ENCODE results near the gene HYAL1. TPM values are rescaled to one million over a fixed set of nuclear protein-coding genes. Genes with fewer than 3 reads are reported as not detected.

The HYAL1 gene
- total and polyA plus RNA-seq, 7 donors = 2.4 to 15.1 (median 4.6) TPM

DNA sequence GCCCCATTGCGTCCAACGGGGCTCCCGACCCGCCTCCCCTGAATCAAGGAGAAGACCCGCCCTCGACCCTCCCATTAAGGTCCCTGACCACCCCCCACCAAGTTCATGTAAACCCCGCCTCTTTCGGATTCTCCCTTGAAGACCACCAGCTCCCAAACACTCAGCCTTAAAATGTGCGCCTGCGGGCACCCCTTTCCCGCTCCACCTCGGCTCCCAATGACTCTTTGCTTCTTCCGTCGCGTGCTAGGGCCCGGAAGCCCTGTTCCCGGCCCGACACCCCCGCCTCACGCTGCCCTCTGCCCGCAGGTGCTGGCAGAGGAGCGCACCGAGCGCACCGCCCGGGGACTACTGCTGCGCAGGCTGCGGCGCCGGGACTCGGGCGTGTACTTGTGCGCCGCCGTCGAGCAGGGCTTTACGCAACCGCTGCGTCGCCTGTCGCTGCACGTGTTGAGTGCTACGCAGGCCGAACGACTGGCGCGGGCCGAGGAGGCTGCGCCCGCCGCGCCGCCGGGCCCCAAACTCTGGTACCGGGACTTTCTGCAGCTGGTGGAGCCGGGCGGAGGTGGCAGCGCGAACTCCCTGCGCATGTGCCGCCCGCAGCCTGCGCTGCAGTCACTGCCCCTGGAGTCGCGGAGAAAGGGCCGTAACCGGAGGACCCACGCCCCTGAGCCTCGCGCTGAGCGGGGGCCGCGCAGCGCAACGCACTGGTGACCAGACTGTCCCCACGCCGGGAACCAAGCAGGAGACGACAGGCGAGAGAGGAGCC is 27.2 kb downstream of the HYAL1 start:
- peaks cover 0 to 11% (median 0%) of the 10 kb centered on the region in 4 donors for H3K36me3 ChIP-seq
- peaks cover 0 to 31% (median 20%) of the 10 kb centered on the region in 4 donors for H3K4me1 ChIP-seq
- TF ChIP-seq POLR2AphosphoS5 (IDR thresholded peaks at IDR 0.05) (no peak), EP300 (IDR thresholded peaks at IDR 0.05) (no peak), POLR2A (IDR thresholded peaks at IDR 0.05) (no peak)
- TF ChIP-seq, protein P1, sequence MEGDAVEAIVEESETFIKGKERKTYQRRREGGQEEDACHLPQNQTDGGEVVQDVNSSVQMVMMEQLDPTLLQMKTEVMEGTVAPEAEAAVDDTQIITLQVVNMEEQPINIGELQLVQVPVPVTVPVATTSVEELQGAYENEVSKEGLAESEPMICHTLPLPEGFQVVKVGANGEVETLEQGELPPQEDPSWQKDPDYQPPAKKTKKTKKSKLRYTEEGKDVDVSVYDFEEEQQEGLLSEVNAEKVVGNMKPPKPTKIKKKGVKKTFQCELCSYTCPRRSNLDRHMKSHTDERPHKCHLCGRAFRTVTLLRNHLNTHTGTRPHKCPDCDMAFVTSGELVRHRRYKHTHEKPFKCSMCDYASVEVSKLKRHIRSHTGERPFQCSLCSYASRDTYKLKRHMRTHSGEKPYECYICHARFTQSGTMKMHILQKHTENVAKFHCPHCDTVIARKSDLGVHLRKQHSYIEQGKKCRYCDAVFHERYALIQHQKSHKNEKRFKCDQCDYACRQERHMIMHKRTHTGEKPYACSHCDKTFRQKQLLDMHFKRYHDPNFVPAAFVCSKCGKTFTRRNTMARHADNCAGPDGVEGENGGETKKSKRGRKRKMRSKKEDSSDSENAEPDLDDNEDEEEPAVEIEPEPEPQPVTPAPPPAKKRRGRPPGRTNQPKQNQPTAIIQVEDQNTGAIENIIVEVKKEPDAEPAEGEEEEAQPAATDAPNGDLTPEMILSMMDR (IDR thresholded peaks at IDR 0.05) = no peak
- no peaks in the 10 kb centered on the region for H3K9me3 ChIP-seq
- intact Hi-C loops (cut with DNase I) = no loop called here
- no peak overlapping the region for H3K27ac ChIP-seq
- peaks cover 0 to 21% (median 0%) of the 10 kb centered on the region in 3 donors for H3K27me3 ChIP-seq
- DNase-seq = no peak
- WGBS, 2 donors = 47 to 85% methylated on average over 79 of the region's 79 CpGs
- H3K4me3 ChIP-seq = no peak overlapping the region

DNA sequence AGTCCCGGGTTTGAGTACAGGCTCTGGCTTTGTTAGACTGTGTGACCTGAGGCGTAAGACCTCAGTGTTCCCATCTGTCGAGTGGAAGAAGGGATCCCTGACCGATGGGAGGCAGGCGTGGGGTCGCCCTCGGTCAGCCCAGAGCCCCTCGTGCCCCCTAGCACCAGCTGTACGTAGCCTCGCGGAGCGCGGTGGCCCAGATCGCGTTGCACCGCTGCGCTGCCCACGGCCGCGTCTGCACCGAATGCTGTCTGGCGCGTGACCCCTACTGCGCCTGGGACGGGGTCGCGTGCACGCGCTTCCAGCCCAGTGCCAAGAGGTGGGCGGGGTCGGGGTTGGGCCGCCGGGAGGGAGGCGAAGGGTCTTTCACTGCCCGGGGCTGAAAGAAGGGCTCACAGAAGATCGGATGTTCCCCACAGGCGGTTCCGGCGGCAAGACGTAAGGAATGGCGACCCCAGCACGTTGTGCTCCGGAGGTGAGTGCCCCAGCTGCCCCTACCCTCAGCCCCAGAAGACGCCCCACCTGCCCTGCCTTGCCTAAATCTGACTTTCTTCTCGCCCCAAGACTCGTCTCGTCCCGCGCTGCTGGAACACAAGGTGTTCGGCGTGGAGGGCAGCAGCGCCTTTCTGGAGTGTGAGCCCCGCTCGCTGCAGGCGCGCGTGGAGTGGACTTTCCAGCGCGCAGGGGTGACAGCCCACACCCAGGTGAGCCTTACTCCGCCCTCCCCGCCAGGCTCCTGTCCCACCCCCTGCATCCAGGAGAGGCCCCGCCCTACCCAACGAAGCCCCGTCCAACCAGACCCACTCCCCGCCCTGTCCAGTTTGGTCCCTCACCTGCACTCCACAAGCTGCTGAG is 28.0 kb downstream of the HYAL1 start:
- no peak overlapping the region for H3K4me3 ChIP-seq
- no peaks in the 10 kb centered on the region for H3K9me3 ChIP-seq
- H3K27me3 ChIP-seq = peaks cover 0 to 21% (median 0%) of the 10 kb centered on the region in 3 donors
- DNase-seq = peak; percentile 64
- H3K36me3 ChIP-seq = peaks cover 0 to 11% (median 0%) of the 10 kb centered on the region in 4 donors
- TF ChIP-seq, protein P1 (IDR thresholded peaks at IDR 0.05) = no peak
- TF ChIP-seq POLR2A (IDR thresholded peaks at IDR 0.05) = no peak
- no peak for TF ChIP-seq EP300 (IDR thresholded peaks at IDR 0.05)
- TF ChIP-seq POLR2AphosphoS5 (IDR thresholded peaks at IDR 0.05) = no peak
- 46 to 80% methylated on average over 65 of the region's 65 CpGs for WGBS, 2 donors
- peaks cover 0 to 33% (median 20%) of the 10 kb centered on the region in 4 donors for H3K4me1 ChIP-seq
- no peak overlapping the region for H3K27ac ChIP-seq
- intact Hi-C loops (cut with DNase I) = no loop called here

DNA sequence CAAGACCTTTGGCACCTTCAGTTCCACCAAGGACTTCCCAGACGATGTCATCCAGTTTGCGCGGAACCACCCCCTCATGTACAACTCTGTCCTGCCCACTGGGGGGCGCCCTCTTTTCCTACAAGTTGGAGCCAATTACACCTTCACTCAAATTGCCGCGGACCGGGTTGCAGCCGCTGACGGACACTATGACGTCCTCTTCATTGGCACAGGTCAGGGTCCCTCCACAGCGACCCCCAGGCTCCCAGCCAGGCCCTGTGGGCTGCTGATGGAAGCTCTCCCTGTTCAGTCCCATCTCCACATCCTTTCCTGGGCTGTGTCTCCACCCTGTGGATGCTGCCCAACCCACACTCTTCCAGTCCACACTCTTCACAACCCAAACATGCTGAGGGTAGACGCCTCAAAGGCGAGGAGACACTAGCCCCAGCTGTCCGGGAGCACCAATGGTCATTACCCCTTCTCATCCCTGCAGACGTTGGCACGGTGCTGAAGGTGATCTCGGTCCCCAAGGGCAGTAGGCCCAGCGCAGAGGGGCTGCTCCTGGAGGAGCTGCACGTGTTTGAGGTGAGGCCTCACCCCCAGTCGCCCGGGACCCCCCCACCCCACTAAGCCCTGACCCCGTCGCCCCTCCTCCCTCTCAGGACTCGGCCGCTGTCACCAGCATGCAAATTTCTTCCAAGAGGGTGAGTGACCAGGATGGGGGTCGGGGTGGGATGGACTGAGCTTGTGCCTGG is 28.8 kb downstream of the HYAL1 start:
- peaks cover 0 to 41% (median 27%) of the 10 kb centered on the region in 4 donors for H3K4me1 ChIP-seq
- no peak overlapping the region for H3K4me3 ChIP-seq
- no peak overlapping the region for H3K27ac ChIP-seq
- intact Hi-C loops (cut with DNase I) = no loop called here
- WGBS, 2 donors = 37 to 45% methylated on average over 26 of the region's 26 CpGs
- no peaks in the 10 kb centered on the region for H3K9me3 ChIP-seq
- peaks cover 0 to 11% (median 0%) of the 10 kb centered on the region in 4 donors for H3K36me3 ChIP-seq
- H3K27me3 ChIP-seq = peaks cover 0 to 21% (median 0%) of the 10 kb centered on the region in 3 donors
- peak; percentile 80 for DNase-seq
- TF ChIP-seq, protein P1 (IDR thresholded peaks at IDR 0.05) = peak; percentile 40 to 68 (median 64)
- TF ChIP-seq POLR2AphosphoS5 (IDR thresholded peaks at IDR 0.05) = peak in 1 of 4 donors; percentile 17
- TF ChIP-seq EP300 (IDR thresholded peaks at IDR 0.05) = no peak
- TF ChIP-seq POLR2A (IDR thresholded peaks at IDR 0.05) = no peak

DNA sequence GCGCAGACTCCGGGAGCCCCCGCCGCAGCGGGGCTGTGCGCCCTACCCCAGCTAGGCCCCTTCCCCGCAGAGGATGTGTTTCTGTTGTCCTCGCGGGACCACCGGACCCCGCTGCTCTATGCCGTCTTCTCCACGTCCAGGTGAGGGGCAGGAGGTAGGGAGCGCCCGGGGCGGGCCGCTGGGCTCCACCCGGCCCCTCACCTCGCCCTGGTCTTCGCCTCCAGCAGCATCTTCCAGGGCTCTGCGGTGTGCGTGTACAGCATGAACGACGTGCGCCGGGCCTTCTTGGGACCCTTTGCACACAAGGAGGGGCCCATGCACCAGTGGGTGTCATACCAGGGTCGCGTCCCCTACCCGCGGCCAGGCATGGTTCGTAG is 29.7 kb downstream of the HYAL1 start:
- peaks cover 0 to 21% (median 0%) of the 10 kb centered on the region in 3 donors for H3K27me3 ChIP-seq
- TF ChIP-seq POLR2AphosphoS5 (IDR thresholded peaks at IDR 0.05) (no peak), POLR2A (IDR thresholded peaks at IDR 0.05) (no peak), EP300 (IDR thresholded peaks at IDR 0.05) (no peak)
- TF ChIP-seq, protein P1 (IDR thresholded peaks at IDR 0.05) = no peak
- peak; percentile 67 for DNase-seq
- H3K27ac ChIP-seq = peak overlapping the region in 3 of 4 donors; percentile 33 to 65 (median 48)
- H3K36me3 ChIP-seq = peaks cover 0 to 11% (median 0%) of the 10 kb centered on the region in 4 donors
- H3K4me1 ChIP-seq = peaks cover 0 to 41% (median 32%) of the 10 kb centered on the region in 4 donors
- intact Hi-C loops (cut with DNase I) = loop anchor here (1.0 to 2.0 kb wide), 3 partner anchors 13 to 81 kb away; no protein-coding TSS in a partner anchor
- H3K9me3 ChIP-seq = no peaks in the 10 kb centered on the region
- WGBS, 2 donors = 56 to 73% methylated on average over 31 of the region's 31 CpGs
- H3K4me3 ChIP-seq = peak overlapping the region in 2 of 4 donors; percentile 35 to 45
